ENCODE measurements around the gene CT45A1.
"Not testable (repeated sequence)": the region's sequence is repeated elsewhere in the genome, so short reads cannot be mapped to it uniquely, and the experiment has no call there.

Gene CT45A1

GRCh38 chrX:135737366-135738071 is 24.1 kb downstream of the CT45A1 start:
- no peak overlapping the region for H3K4me3 ChIP-seq (ENCODE audit: low read length)
- DNase-seq (ENCODE audit: low read depth), result no peak
- TF ChIP-seq CTCF (conservative IDR thresholded peaks at IDR 0.05; ENCODE audit: low read length), result no peak

DNA sequence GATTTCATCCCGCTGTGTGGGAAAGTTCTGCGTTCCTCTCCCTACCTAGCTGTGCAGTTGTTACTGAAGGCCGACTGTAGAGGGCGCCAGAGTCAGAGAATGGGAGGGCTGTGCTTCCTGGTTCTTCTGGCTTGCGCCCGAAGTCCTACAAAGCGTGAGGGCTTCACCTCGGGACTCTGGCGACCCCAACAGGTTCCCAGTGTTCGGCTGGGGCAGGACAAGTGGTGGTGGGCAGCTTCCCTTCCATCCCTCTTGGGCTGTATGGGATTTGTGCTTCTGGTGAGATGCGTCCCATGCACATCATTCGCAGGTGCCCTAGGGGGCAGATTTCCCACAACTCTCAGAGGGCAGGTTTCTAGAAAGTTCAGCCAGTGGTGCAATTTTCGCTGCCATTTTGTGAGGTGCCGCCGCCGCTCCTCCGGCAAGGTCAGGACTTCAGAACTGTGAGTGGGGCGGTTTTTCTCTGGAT is 27.3 kb downstream of the CT45A1 start:
- no peak for TF ChIP-seq CTCF (conservative IDR thresholded peaks at IDR 0.05; ENCODE audit: low read length)
- DNase-seq (ENCODE audit: low read depth), result no peak
- no peak overlapping the region for H3K4me3 ChIP-seq (ENCODE audit: low read length)

DNA sequence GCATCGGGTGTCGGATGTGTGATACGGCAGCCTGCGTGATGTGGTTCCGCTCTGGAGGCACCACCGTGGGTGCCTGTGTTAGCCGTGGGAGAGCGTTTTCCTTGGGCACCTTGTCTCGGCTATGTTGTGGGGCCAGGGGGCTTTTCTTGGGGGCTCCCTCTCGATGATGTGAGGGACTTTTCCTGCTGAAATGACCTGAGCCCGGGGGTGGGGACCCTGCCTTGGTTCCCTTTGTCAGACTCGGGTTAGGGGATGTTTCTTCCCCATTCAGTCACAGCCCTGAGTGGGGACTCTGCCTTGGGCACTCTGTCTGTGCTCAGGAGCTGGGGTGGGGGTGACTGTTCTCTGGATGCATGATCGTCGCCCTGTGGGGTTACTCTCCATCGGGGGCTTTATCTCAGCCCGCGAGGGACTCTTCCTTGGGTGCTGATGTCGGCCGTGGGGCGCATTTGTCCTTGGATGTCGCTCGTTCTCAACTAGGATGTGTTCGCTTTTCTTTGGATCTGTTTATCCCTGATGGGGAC is 27.8 kb downstream of the CT45A1 start:
- DNase-seq (ENCODE audit: low read depth), result no peak
- TF ChIP-seq CTCF (conservative IDR thresholded peaks at IDR 0.05; ENCODE audit: low read length), result no peak
- H3K4me3 ChIP-seq (ENCODE audit: low read length), result no peak overlapping the region

DNA sequence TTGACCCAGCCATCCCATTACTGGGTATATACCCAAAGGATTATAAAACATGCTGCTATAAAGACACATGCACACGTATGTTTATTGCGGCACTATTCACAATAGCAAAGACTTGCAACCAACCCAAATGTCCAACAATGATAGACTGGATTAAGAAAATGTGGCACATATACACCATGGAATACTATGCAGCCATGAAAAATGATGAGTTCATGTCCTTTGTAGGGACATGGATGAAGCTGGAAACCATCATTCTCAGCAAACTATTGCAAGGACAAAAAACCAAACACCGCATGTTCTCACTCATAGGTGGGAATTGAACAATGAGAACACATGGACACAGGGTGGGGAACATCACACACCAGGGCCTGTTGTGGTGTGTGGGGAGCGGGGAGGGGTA is 31.3 kb downstream of the CT45A1 start:
- not testable (repeated sequence) for DNase-seq (ENCODE audit: low read depth); H3K4me3 ChIP-seq (ENCODE audit: low read length)

DNA sequence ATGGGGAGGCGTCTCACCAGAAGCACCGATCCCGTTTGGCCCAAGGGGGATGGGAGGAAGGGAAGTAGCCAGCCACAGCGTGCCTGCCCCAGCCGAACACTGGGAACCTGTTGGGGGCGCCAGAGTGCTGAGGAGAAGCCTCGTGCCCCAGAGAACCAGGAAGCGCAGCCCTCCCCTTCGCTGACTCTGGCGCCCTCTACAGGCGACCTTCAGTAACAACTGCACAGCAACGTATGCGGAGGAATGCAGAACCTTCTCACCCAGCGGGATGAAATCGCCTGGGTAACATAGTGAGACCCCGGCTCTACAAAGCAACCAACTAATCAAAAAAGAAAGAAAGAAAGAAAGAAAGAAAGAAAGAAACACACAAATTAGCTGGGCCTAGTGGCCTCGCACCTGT is 54.7 kb downstream of the CT45A1 start, which contains the start of gene CT45A3:
Gene CT45A3, minus strand, starts transcription at position 101 of the 400 bp plus-strand sequence. CDS start 3,747 bp downstream, outside the sequence.
- not testable (repeated sequence) for H3K4me3 ChIP-seq (ENCODE audit: low read length); DNase-seq (ENCODE audit: low read depth)
